Thyroid gland (tissue), 4 donors: ENCODE measurements around the gene PNPLA2. TPM values are rescaled to one million over a fixed set of nuclear protein-coding genes. Genes with fewer than 3 reads are reported as not detected.

ENCODE experiments used
- DNase-seq, 2 donors: peaks; one replicate each; pipeline ENCODE4 v3.0.0-alpha.2; 2019
- H3K27ac ChIP-seq, 3 donors: fragments of 200-600 bp; sonication (generic); 1 replicate in 2 of 3; 2 replicates in 1 of 3; pipeline ENCODE4 v1.5.1; 2016 to 2019; ENCODE audit warnings: mild to moderate bottlenecking in 1 of 3, moderate library complexity in 1 of 3
- H3K27me3 ChIP-seq: fragments of 200-600 bp; sonication (generic); one replicate; pipeline ENCODE4 v1.5.1; 2019
- H3K36me3 ChIP-seq, 2 donors: fragments of 200-600 bp; sonication (generic); one replicate each; pipeline ENCODE4 v1.5.1; 2016 to 2019
- H3K4me1 ChIP-seq, 2 donors: fragments of 200-600 bp; sonication (generic); one replicate each; pipeline ENCODE4 v1.5.1; 2017 to 2019
- H3K4me3 ChIP-seq, 3 donors: fragments of 200-600 bp; sonication (generic); replicated peaks in 1 of 3; 1 replicate in 2 of 3; 2 replicates in 1 of 3; pipeline ENCODE4 v1.5.1; 2016; ENCODE audit warnings: mild to moderate bottlenecking in 1 of 3
- H3K9me3 ChIP-seq: fragments of 200-600 bp; sonication (generic); one replicate; pipeline ENCODE4 v1.5.1; 2017
- POLR2A ChIP-seq, 2 donors: fragments of 450-650 bp; IDR thresholded peaks; one replicate each; pipeline ENCODE4 v1.6.1; 2017; ENCODE audit warnings: antibody characterized with exemption in 2 of 2, mild to moderate bottlenecking in 2 of 2, moderate library complexity in 1 of 2
- WGBS, 2 donors: methylation state at CpG; one replicate each; pipeline ENCODE4 v1.1.5; 2017; 5-methylcytosine and 5-hydroxymethylcytosine counted together
- intact Hi-C: fragments of 100-400 bp; cut with DNase I; formaldehyde crosslinking; loops from one replicate; pipeline ENCODE4 v1.15.1; 2023
- total RNA-seq, 4 donors: library from RNA; depleted of rRNA; stranded (reverse); fragments of >200 nt; gene quantifications; one replicate each; pipeline ENCODE4 v1.2.3, GENCODE V29; 2016
- TF ChIP-seq, protein P1 (sequence below), 6 experiments: fragments of 200-600 bp in 3 of 6; fragments of 450-650 bp in 3 of 6; sonication (generic) in 3 of 6; IDR thresholded peaks; one replicate each; pipeline ENCODE4 v1.5.1; 2016 to 2019; ENCODE audit warnings: antibody characterized with exemption in 6 of 6, mild to moderate bottlenecking in 2 of 6, inconsistent platforms in 1 of 6, moderate library complexity in 1 of 6

Gene PNPLA2
- total RNA-seq, 4 donors from 2014 or later, result 35.8 to 95.0 (median 57.6) TPM

DNA sequence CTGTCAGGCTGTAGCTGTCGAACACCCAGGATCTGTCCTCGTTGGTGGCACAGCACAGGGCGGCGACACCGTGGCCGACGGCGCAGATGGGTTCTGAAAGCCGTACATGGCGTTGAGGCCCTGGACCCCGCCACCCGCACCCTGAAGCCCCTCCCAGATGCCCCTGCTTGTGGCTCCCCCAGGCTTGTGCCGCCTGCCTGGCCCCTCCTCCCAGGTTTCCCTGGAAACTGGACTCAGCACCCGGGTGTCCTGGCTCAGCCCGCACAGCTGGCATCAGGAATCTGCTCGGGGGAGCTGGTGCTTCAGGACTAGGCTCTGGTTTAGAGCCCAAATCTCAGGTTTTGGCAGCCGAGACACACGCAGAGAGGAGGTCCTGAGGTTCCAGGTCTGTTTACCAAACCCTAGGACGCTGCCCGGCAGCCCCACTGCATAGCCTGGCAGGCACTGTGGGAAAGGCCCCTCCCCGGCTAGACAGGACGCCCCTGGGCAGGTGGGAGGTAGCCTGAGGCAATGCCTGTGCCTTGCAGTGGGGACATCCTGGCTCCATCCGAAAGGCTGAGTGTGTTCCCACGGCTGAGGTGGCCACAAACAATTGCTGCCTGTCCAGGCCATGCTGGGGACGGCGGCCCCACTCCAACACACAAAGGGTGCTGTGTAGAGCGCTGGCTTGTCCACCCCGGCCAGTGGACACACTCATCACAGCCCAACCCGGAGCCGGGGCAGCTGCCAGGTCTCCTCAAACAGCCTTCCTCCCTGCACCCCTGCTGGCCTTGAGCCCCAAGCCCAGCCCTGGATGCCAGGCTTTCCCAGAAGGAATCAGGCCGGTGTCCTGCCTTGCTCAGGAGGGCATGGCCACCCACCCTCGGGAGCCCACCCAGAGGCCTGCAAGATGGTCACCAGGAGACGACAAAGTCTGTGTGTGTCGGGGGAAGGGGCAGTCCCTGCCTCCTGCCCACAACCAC is 46.0 kb upstream of the PNPLA2 start:
- Histone ChIP-seq H3K36me3 (peaks cover 15 to 17% of the 10 kb centered on the region in 2 donors), H3K4me3 (no peak overlapping the region), H3K27me3 (no peaks in the 10 kb centered on the region), H3K9me3 (no peaks in the 10 kb centered on the region), H3K27ac (no peak overlapping the region), H3K4me1 (peaks cover 6 to 7% of the 10 kb centered on the region in 2 donors)
- intact Hi-C loops, result no loop called here
- WGBS, 2 donors, result 80 to 87% methylated on average over 2 to 7 of the region's 34 CpGs
- TF ChIP-seq, protein P1, sequence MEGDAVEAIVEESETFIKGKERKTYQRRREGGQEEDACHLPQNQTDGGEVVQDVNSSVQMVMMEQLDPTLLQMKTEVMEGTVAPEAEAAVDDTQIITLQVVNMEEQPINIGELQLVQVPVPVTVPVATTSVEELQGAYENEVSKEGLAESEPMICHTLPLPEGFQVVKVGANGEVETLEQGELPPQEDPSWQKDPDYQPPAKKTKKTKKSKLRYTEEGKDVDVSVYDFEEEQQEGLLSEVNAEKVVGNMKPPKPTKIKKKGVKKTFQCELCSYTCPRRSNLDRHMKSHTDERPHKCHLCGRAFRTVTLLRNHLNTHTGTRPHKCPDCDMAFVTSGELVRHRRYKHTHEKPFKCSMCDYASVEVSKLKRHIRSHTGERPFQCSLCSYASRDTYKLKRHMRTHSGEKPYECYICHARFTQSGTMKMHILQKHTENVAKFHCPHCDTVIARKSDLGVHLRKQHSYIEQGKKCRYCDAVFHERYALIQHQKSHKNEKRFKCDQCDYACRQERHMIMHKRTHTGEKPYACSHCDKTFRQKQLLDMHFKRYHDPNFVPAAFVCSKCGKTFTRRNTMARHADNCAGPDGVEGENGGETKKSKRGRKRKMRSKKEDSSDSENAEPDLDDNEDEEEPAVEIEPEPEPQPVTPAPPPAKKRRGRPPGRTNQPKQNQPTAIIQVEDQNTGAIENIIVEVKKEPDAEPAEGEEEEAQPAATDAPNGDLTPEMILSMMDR (IDR thresholded peaks at IDR 0.05), result no peak
- no peak for TF ChIP-seq POLR2A (IDR thresholded peaks at IDR 0.05)
- DNase-seq, result no peak

DNA sequence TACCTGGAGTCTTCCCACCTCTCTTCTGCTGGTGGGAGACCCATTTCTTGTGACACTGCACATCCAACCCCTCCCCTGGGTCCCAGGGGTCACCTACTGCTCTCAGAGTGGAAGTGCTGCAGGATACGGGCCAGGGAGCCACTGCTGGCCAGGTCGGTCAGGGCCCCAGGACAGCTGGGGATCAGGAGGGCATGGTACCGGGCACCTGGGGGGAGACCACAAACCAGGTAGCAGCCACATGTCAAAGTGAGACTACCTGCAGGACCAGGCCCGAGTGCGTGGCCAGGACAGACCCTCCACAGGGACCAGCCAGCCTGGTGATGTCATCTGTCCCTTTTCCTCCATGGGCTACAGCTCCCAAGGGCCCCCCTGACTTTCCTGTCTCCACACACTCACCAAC is 45.3 kb upstream of the PNPLA2 start:
- H3K27me3 ChIP-seq, result no peaks in the 10 kb centered on the region
- H3K4me3 ChIP-seq, result no peak overlapping the region
- WGBS, 2 donors, result no CpG with 5 or more reads among the region's 5 CpGs
- no peaks in the 10 kb centered on the region for H3K9me3 ChIP-seq
- peaks cover 6 to 11% of the 10 kb centered on the region in 2 donors for H3K4me1 ChIP-seq
- intact Hi-C loops, result no loop called here
- H3K27ac ChIP-seq, result no peak overlapping the region
- no peak for DNase-seq
- no peak for TF ChIP-seq POLR2A (IDR thresholded peaks at IDR 0.05)
- TF ChIP-seq, protein P1 (IDR thresholded peaks at IDR 0.05), result no peak
- peaks cover 15 to 17% of the 10 kb centered on the region in 2 donors for H3K36me3 ChIP-seq

DNA sequence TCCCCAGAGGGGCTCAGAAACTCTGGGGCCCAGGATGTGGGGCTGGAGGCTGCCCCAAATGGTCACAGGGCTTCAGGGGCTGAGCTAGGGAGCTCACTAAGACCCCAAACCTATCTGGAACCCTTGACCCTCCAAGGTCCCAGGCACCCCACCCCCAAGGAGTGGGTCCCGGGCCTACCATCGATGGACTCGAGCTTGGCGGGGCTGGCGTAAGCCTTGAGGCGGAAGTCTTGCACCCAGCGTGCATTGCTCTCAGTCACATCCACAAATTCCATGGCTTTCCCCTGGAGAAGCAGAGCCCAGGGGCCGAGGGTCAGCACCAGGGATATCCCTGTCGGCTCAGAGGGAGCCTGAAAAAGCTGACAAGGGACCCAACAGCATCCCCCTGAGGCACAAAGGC is 44.9 kb upstream of the PNPLA2 start:
- Histone ChIP-seq H3K4me3 (no peak overlapping the region), H3K27ac (no peak overlapping the region), H3K27me3 (no peaks in the 10 kb centered on the region), H3K4me1 (peaks cover 6 to 12% of the 10 kb centered on the region in 2 donors), H3K36me3 (peaks cover 15 to 17% of the 10 kb centered on the region in 2 donors), H3K9me3 (no peaks in the 10 kb centered on the region)
- 82 to 93% methylated on average over 2 to 7 of the region's 9 CpGs for WGBS, 2 donors
- TF ChIP-seq POLR2A (IDR thresholded peaks at IDR 0.05), result no peak
- TF ChIP-seq, protein P1 (IDR thresholded peaks at IDR 0.05), result no peak
- intact Hi-C loops, result no loop called here
- DNase-seq, result no peak

DNA sequence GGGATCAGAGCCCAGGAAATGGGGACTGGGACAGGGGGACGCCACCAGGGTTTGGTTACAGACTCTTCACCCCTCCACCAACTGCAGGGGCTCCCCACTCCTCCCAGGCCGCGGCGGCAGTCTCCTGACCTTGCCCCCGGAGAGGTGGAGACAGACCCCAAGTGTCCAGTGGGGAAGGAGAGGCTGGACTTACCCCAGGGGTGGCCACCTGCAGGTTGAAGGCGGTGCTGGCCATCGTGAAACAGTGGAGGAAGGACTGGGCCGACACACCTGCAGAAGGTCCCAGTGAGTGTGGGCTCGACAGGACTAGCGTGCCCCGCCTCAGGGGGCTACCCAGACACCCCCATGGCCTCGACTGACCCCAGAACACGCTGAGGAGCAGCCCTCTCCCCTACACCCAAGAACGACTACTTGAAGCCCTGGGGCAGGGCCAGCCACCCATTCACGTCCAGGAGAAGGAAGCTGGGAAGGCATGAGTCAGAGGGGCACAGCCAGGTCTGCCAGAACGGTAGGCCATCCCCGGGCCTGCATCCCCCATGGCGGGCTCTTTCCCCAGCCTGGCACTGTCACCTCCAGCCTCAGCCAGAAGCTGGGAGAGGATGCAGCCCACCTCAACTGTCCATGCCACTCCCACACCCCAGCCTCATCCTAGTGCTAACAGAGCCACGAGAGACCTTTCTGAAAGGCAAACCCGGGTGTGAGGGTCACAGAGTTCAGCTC is 43.7 kb upstream of the PNPLA2 start:
- H3K4me1 ChIP-seq, result peaks cover 6 to 12% of the 10 kb centered on the region in 2 donors
- intact Hi-C loops, result no loop called here
- no peaks in the 10 kb centered on the region for H3K9me3 ChIP-seq
- H3K36me3 ChIP-seq, result peaks cover 13 to 15% of the 10 kb centered on the region in 2 donors
- H3K4me3 ChIP-seq, result no peak overlapping the region
- DNase-seq, result no peak
- H3K27me3 ChIP-seq, result no peaks in the 10 kb centered on the region
- WGBS, 2 donors, result 74 to 80% methylated on average over 9 to 12 of the region's 20 CpGs
- TF ChIP-seq, protein P1 (IDR thresholded peaks at IDR 0.05), result no peak
- TF ChIP-seq POLR2A (IDR thresholded peaks at IDR 0.05), result no peak
- H3K27ac ChIP-seq, result no peak overlapping the region

DNA sequence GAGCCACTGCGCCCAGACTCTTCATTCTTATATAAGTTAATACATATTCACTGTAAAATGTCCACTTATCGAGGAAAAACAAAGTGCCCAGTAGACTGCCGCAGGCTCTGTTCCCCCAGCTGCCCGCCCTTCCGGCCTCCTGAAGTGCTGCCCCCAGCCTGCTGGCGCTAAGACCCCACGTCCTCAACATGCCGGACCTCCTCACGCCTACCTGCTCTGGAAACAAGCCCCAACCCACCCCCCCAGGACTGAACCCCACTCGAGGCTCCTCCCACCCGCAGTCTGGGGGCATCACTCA is 42.5 kb upstream of the PNPLA2 start:
- H3K4me1 ChIP-seq, result peaks cover 6 to 12% of the 10 kb centered on the region in 2 donors
- peaks cover 4 to 6% of the 10 kb centered on the region in 2 donors for H3K36me3 ChIP-seq
- intact Hi-C loops, result no loop called here
- DNase-seq, result no peak
- H3K9me3 ChIP-seq, result no peaks in the 10 kb centered on the region
- TF ChIP-seq POLR2A (IDR thresholded peaks at IDR 0.05), result no peak
- TF ChIP-seq, protein P1 (IDR thresholded peaks at IDR 0.05), result no peak
- H3K4me3 ChIP-seq, result peak overlapping the region in 1 of 3 donors; percentile 73
- no peaks in the 10 kb centered on the region for H3K27me3 ChIP-seq
- no peak overlapping the region for H3K27ac ChIP-seq
- 29 to 40% methylated on average over 9 to 11 of the region's 11 CpGs for WGBS, 2 donors
